PC-3 (cell line): ENCODE data around the gene NHS. TPM values are rescaled to one million over a fixed set of nuclear protein-coding genes. Genes with fewer than 3 reads are reported as not detected.

ENCODE experiments used
- ATAC-seq: fragments of 200-7000 bp; cut with Tn5 transposase; 2 replicates; pipeline ENCODE4 v1.9.1; 2020; ENCODE audit warnings: mild to moderate bottlenecking, moderate library complexity
- BruUV-seq: library from RNA; stranded (reverse); fragments of 400-500 nt; replicated peaks from 2 replicates; lab custom pipeline; 2021; lab: Mats Ljungman, UMichigan
- CTCF ChIA-PET: fragments of 300-600 bp; sonication (Branson Sonifier 250); formaldehyde crosslinking; loops from one replicate; lab custom pipeline; 2022; ENCODE audit warnings: antibody characterized with exemption; lab: Charles Lee
- POLR2A ChIA-PET: fragments of 300-600 bp; sonication (Branson Sonifier 250); formaldehyde crosslinking; loops from one replicate; lab custom pipeline; 2022; ENCODE audit warnings: antibody characterized with exemption; ENCODE audit not compliant: unreplicated experiment; lab: Charles Lee
- DNase-seq: peaks from one replicate; pipeline ENCODE4 v3.0.0-alpha.2; 2015
- H2AFZ ChIP-seq: fragments of 300-600 bp; sonication (generic); 2 replicates; pipeline ENCODE4 v1.6.0; 2016; ENCODE audit warnings: antibody characterized with exemption, low read length
- H3F3A ChIP-seq: fragments of 300-600 bp; sonication (generic); one replicate; pipeline ENCODE4 v1.6.0; 2017; ENCODE audit warnings: antibody characterized with exemption, low read length, control low read depth, mild to moderate bottlenecking; ENCODE audit not compliant: unreplicated experiment
- H3K27ac ChIP-seq: fragments of 300-600 bp; sonication (generic); 2 replicates; pipeline ENCODE4 v1.5.1; 2016; ENCODE audit warnings: mild to moderate bottlenecking, low read length
- H3K27me3 ChIP-seq: fragments of 300-600 bp; sonication (generic); 2 replicates; pipeline ENCODE4 v1.6.1; 2016; ENCODE audit warnings: low read length, mixed read lengths
- H3K36me3 ChIP-seq: fragments of 300-600 bp; sonication (generic); 2 replicates; pipeline ENCODE4 v1.6.1; 2016; ENCODE audit warnings: low read depth, mixed run types, low read length, mixed read lengths
- H3K4me1 ChIP-seq: fragments of 300-600 bp; sonication (generic); 2 replicates; pipeline ENCODE4 v1.5.1; 2016; ENCODE audit warnings: low read length; ENCODE audit not compliant: insufficient read depth
- H3K4me2 ChIP-seq: fragments of 300-600 bp; sonication (generic); 2 replicates; pipeline ENCODE4 v1.6.0; 2016; ENCODE audit warnings: low read length
- H3K4me3 ChIP-seq: fragments of 300-600 bp; sonication (generic); 2 replicates; pipeline ENCODE4 v1.5.1; 2016; ENCODE audit warnings: mild to moderate bottlenecking, low read length, mixed read lengths
- H3K79me2 ChIP-seq: fragments of 300-600 bp; sonication (generic); 2 replicates; pipeline ENCODE4 v1.6.1; 2017; ENCODE audit warnings: low read length, mixed read lengths
- H3K9ac ChIP-seq: fragments of 300-600 bp; sonication (generic); 2 replicates; pipeline ENCODE4 v1.6.0; 2016; ENCODE audit warnings: mild to moderate bottlenecking, low read length
- H3K9me2 ChIP-seq: fragments of 300-600 bp; sonication (generic); replicated peaks from 2 replicates; pipeline ENCODE4 v1.6.1; 2016; ENCODE audit warnings: mixed run types, low read length, mixed read lengths
- H3K9me3 ChIP-seq: fragments of 300-600 bp; sonication (generic); 2 replicates; pipeline ENCODE4 v1.6.1; 2016; ENCODE audit warnings: low read length, mixed read lengths
- H4K20me1 ChIP-seq: fragments of 300-600 bp; sonication (generic); 2 replicates; pipeline ENCODE4 v1.6.1; 2016; ENCODE audit warnings: low read length, mixed read lengths
- EZH2 ChIP-seq: fragments of 300-600 bp; sonication (generic); IDR thresholded peaks from one replicate; pipeline ENCODE4 v1.6.1; 2017; ENCODE audit warnings: antibody characterized with exemption, mild to moderate bottlenecking, low read length; ENCODE audit not compliant: unreplicated experiment
- EZH2phosphoT487 ChIP-seq: fragments of 300-600 bp; sonication (generic); IDR thresholded peaks from 2 replicates; pipeline ENCODE4 v1.6.1; 2018; ENCODE audit warnings: mild to moderate bottlenecking, antibody characterized with exemption, low read length, borderline replicate concordance
- intact Hi-C: fragments of 100-400 bp; cut with micrococcal nuclease; formaldehyde crosslinking; loops from 2 replicates; pipeline ENCODE4 v1.9.0; 2023
- total RNA-seq: library from RNA; depleted of rRNA; stranded (reverse); fragments of >200 nt; gene quantifications from 2 replicates; pipeline ENCODE4 v1.2.3, GENCODE V29; 2014
- TF ChIP-seq, protein P1 (sequence below): fragments of 300-600 bp; sonication (generic); conservative IDR thresholded peaks from 2 replicates; pipeline ENCODE4 v1.5.1; 2017; ENCODE audit warnings: antibody characterized with exemption, low read depth, mild to moderate bottlenecking, low read length

Gene NHS
- total RNA-seq, 1 experiment from 2014 or later, result 4.9 TPM

DNA sequence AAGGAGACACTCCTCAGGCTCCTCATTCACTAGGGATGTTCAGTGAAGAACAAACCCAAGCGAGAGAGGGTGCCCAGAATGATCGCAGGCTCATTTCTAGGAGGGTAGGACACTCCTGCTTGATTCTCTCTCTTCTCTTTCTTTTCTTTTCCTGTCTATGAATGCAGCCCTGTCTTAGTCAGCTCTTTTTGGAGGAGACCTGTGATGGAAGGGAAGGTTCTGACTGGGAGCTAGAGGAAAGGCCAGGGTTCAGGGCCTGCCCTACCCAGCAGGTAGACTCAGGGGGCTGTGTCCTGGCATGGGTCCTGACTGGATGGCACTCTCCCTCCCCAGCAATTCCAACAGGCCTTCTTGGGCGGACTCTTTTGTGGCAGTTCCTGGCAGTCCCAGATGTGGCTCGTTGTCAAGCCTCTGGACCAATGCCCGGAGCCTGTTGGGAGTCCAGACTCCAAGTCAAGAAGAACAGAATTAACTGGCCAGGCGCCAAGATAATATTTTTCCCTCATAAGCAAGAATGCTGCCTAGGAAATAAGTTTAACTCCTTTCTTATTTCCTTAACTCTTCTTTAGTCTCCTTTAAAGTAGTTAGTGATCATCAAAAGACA is 222.9 kb downstream of the NHS start:
- POLR2A ChIA-PET, result no interaction called here
- BruUV-seq, result no TSS peak

DNA sequence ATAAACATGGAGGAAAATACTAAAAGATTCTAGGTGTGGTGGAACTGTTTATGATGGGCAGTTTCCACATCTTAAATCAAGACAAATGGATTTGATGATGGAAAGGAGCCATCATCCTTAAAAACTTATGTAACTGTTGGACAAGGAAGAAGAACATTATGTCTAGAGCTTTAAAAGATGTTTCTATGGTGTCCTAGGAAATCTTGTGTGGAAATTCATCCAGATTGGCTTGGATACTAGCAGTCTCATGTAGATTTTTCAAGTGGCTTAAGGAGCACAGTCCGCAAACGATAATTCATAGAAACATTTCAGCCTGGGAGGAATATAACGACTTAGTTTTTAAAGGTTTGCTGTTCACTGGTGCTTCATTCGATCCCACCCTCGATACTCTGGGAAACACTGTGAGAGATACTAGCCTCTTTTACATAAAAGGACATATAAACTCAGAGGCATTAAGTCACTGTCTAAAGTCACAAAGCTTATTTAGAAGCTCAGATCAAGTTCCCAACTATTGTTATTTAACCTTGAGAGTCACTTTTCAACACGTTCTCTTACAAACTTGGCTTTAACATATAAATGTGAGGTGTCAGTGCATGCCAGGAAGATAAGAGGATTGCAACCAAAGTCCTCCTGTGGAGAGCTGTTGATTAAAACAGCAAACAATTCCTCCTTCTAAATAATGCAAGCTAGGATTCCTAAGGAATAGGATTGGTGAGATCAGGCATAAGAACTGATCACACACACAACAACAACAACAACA is 226.6 kb downstream of the NHS start:
- no peaks in the 10 kb centered on the region for H3K9me2 ChIP-seq
- ChIA-PET POLR2A (no interaction called here), CTCF (no interaction called here)
- no peaks in the 10 kb centered on the region for H4K20me1 ChIP-seq
- no peak overlapping the region for H3K4me2 ChIP-seq
- no peak for ATAC-seq
- H2AFZ ChIP-seq, result no peak overlapping the region
- no peaks in the 10 kb centered on the region for H3K36me3 ChIP-seq
- intact Hi-C loops, result no loop called here
- no peak overlapping the region for H3K4me3 ChIP-seq
- TF ChIP-seq, protein P1, sequence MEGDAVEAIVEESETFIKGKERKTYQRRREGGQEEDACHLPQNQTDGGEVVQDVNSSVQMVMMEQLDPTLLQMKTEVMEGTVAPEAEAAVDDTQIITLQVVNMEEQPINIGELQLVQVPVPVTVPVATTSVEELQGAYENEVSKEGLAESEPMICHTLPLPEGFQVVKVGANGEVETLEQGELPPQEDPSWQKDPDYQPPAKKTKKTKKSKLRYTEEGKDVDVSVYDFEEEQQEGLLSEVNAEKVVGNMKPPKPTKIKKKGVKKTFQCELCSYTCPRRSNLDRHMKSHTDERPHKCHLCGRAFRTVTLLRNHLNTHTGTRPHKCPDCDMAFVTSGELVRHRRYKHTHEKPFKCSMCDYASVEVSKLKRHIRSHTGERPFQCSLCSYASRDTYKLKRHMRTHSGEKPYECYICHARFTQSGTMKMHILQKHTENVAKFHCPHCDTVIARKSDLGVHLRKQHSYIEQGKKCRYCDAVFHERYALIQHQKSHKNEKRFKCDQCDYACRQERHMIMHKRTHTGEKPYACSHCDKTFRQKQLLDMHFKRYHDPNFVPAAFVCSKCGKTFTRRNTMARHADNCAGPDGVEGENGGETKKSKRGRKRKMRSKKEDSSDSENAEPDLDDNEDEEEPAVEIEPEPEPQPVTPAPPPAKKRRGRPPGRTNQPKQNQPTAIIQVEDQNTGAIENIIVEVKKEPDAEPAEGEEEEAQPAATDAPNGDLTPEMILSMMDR, result no peak
- TF ChIP-seq EZH2phosphoT487, result no peak
- no peak for TF ChIP-seq EZH2
- H3K27ac ChIP-seq, result no peak overlapping the region
- DNase-seq, result no peak
- no peaks in the 10 kb centered on the region for H3F3A ChIP-seq
- no TSS peak for BruUV-seq
- no peaks in the 10 kb centered on the region for H3K79me2 ChIP-seq
- no peaks in the 10 kb centered on the region for H3K9me3 ChIP-seq
- H3K4me1 ChIP-seq, result peaks cover 2% of the 10 kb centered on the region
- no peak overlapping the region for H3K9ac ChIP-seq
- H3K27me3 ChIP-seq, result no peaks in the 10 kb centered on the region

More for the DNA sequence above, 222.9 kb downstream of the NHS start:
- CTCF ChIA-PET, result no interaction called here
- H3K4me2 ChIP-seq, result no peak overlapping the region
- TF ChIP-seq, protein P1, result no peak
- TF ChIP-seq EZH2, result no peak
- TF ChIP-seq EZH2phosphoT487, result no peak
- no peak for DNase-seq
- intact Hi-C loops, result loop anchor here (5.0 kb wide), 1 partner anchor 139 kb away; the partner anchor contains the start of gene SCML1
- no peak overlapping the region for H3K9ac ChIP-seq
- peaks cover 23% of the 10 kb centered on the region for H3K4me1 ChIP-seq
- H3K79me2 ChIP-seq, result no peaks in the 10 kb centered on the region
- no peaks in the 10 kb centered on the region for H3K36me3 ChIP-seq
- no peaks in the 10 kb centered on the region for H3K9me3 ChIP-seq
- no peak overlapping the region for H3K27ac ChIP-seq
- no peaks in the 10 kb centered on the region for H3K27me3 ChIP-seq
- H4K20me1 ChIP-seq, result no peaks in the 10 kb centered on the region
- no peaks in the 10 kb centered on the region for H3K9me2 ChIP-seq
- no peak overlapping the region for H3K4me3 ChIP-seq
- no peak overlapping the region for H2AFZ ChIP-seq
- ATAC-seq, result no peak
- no peaks in the 10 kb centered on the region for H3F3A ChIP-seq

DNA sequence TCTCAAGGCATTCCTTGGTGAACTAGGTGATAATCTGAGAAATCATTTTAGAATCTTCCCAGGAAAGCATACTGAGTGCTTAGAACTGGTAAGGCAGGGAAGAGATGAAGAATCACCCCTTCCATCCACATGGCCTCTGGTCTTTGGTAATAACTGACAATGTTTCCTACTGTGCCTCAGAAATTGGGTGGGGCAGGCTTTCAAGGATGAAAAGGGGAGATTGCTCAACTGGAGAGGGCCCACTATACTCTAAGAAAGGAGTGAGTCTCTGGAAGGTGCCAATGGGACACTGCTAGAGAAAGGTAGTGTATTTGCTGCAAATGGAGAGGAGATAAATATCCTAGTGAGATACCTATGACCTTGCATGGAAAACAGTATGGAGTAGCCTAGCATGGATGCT is 227.2 kb downstream of the NHS start:
- no TSS peak for BruUV-seq
- no peak overlapping the region for H3K27ac ChIP-seq
- H3K9ac ChIP-seq, result no peak overlapping the region
- no peaks in the 10 kb centered on the region for H4K20me1 ChIP-seq
- H3K4me2 ChIP-seq, result no peak overlapping the region
- no peaks in the 10 kb centered on the region for H3K79me2 ChIP-seq
- H3F3A ChIP-seq, result no peaks in the 10 kb centered on the region
- ChIA-PET POLR2A (no interaction called here), CTCF (no interaction called here)
- TF ChIP-seq EZH2 (no peak), EZH2phosphoT487 (no peak)
- TF ChIP-seq, protein P1, result no peak
- DNase-seq (no peak), ATAC-seq (no peak)
- no peaks in the 10 kb centered on the region for H3K9me3 ChIP-seq
- H3K36me3 ChIP-seq, result no peaks in the 10 kb centered on the region
- no peaks in the 10 kb centered on the region for H3K9me2 ChIP-seq
- intact Hi-C loops, result no loop called here
- H3K4me3 ChIP-seq, result no peak overlapping the region
- no peak overlapping the region for H2AFZ ChIP-seq
- no peaks in the 10 kb centered on the region for H3K4me1 ChIP-seq
- no peaks in the 10 kb centered on the region for H3K27me3 ChIP-seq
